H9 (cell line): ENCODE measurements around the gene ZSWIM6. TPM values are rescaled to one million over a fixed set of nuclear protein-coding genes. Genes with fewer than 3 reads are reported as not detected.

Source experiments
- DNase-seq: peaks from one replicate; pipeline ENCODE4 v3.0.0-alpha.2; 2017
- H2AFZ ChIP-seq: one replicate; pipeline ENCODE4 v1.6.1; 2013; ENCODE audit warnings: mild to moderate bottlenecking, low read length, control low read depth, moderate library complexity
- H2AK5ac ChIP-seq: 2 replicates; pipeline ENCODE4 v1.6.1; 2013; ENCODE audit warnings: low read length, control low read depth, mixed read lengths; ENCODE audit not compliant: insufficient read length
- H2BK120ac ChIP-seq: one replicate; pipeline ENCODE4 v1.6.1; 2013; ENCODE audit warnings: low read depth, mild to moderate bottlenecking, low read length, control low read depth, inconsistent platforms; ENCODE audit not compliant: poor library complexity, severe bottlenecking
- H2BK12ac ChIP-seq: 2 replicates; pipeline ENCODE4 v1.6.1; 2013; ENCODE audit warnings: low read length, control low read depth, mixed read lengths, low read depth; ENCODE audit not compliant: insufficient read length
- H2BK15ac ChIP-seq: 2 replicates; pipeline ENCODE4 v1.6.1; 2013; ENCODE audit warnings: low read depth, low read length, control low read depth
- H2BK20ac ChIP-seq: one replicate; pipeline ENCODE4 v1.6.1; 2013; ENCODE audit warnings: low read depth, mild to moderate bottlenecking, low read length, control low read depth, inconsistent platforms; ENCODE audit not compliant: poor library complexity, severe bottlenecking
- H2BK5ac ChIP-seq: 2 replicates; pipeline ENCODE4 v1.6.1; 2013; ENCODE audit warnings: low read length, control low read depth, mixed read lengths; ENCODE audit not compliant: insufficient read length
- H3K14ac ChIP-seq: 2 replicates; pipeline ENCODE4 v1.6.1; 2013; ENCODE audit warnings: low read length, control low read depth; ENCODE audit not compliant: insufficient read depth
- H3K18ac ChIP-seq: 2 replicates; pipeline ENCODE4 v1.6.1; 2013; ENCODE audit warnings: low read depth, mild to moderate bottlenecking, mixed read lengths, low read length, control low read depth; ENCODE audit not compliant: insufficient read length
- H3K23ac ChIP-seq: 2 replicates; pipeline ENCODE4 v1.6.1; 2013; ENCODE audit warnings: low read length, control low read depth, mixed read lengths, low read depth; ENCODE audit not compliant: insufficient read length
- H3K23me2 ChIP-seq: 2 replicates; pipeline ENCODE4 v1.6.1; 2013; ENCODE audit warnings: low read depth, mild to moderate bottlenecking, mixed read lengths, low read length, control low read depth; ENCODE audit not compliant: insufficient read length, poor library complexity, severe bottlenecking
- H3K27ac ChIP-seq: 2 replicates; pipeline ENCODE4 v1.5.1; 2013; ENCODE audit warnings: low read length, control low read depth, mixed read lengths, low read depth; ENCODE audit not compliant: insufficient read length
- H3K27me3 ChIP-seq: 2 replicates; pipeline ENCODE4 v1.6.1; 2013; ENCODE audit warnings: low read length, control low read depth, inconsistent platforms; ENCODE audit not compliant: insufficient read depth
- H3K4ac ChIP-seq: 2 replicates; pipeline ENCODE4 v1.6.1; 2013; ENCODE audit warnings: low read depth, mild to moderate bottlenecking, control low read depth, inconsistent platforms, low read length, moderate library complexity
- H3K4me1 ChIP-seq: 2 replicates; pipeline ENCODE4 v1.6.1; 2013; ENCODE audit warnings: low read length, control low read depth, inconsistent platforms; ENCODE audit not compliant: insufficient read depth
- H3K4me2 ChIP-seq: 2 replicates; pipeline ENCODE4 v1.6.1; 2013; ENCODE audit warnings: low read length, control low read depth, mixed read lengths; ENCODE audit not compliant: insufficient read length, insufficient read depth
- H3K56ac ChIP-seq: 2 replicates; pipeline ENCODE4 v1.6.1; 2013; ENCODE audit warnings: low read depth, mild to moderate bottlenecking, mixed read lengths, low read length, control low read depth; ENCODE audit not compliant: insufficient read length
- H3K79me1 ChIP-seq: 2 replicates; pipeline ENCODE4 v1.6.1; 2013; ENCODE audit warnings: low read depth, mild to moderate bottlenecking, moderate library complexity, low read length, control low read depth, inconsistent platforms; ENCODE audit not compliant: insufficient read depth, poor library complexity, severe bottlenecking
- H3K79me2 ChIP-seq: 2 replicates; pipeline ENCODE4 v1.6.1; 2013; ENCODE audit warnings: low read length, control low read depth, inconsistent platforms; ENCODE audit not compliant: insufficient read depth
- H3K9ac ChIP-seq: 2 replicates; pipeline ENCODE4 v1.6.1; 2013; ENCODE audit warnings: low read length, control low read depth, mixed read lengths; ENCODE audit not compliant: insufficient read length; ENCODE audit errors: extremely low read depth
- H3K9me3 ChIP-seq: one replicate; pipeline ENCODE4 v1.6.1; 2013; ENCODE audit warnings: low read depth, low read length, inconsistent platforms; ENCODE audit not compliant: control insufficient read depth
- H3T11ph ChIP-seq: one replicate; pipeline ENCODE4 v1.6.1; 2013; ENCODE audit warnings: mild to moderate bottlenecking, low read length, control low read depth, inconsistent platforms
- H4K20me1 ChIP-seq: one replicate; pipeline ENCODE4 v1.6.1; 2013; ENCODE audit not compliant: control insufficient read depth, insufficient read length, insufficient read depth
- H4K5ac ChIP-seq: 2 replicates; pipeline ENCODE4 v1.6.1; 2013; ENCODE audit warnings: low read depth, mild to moderate bottlenecking, mixed read lengths, low read length, control low read depth; ENCODE audit not compliant: insufficient read length
- H4K8ac ChIP-seq: replicated peaks from 2 replicates; pipeline ENCODE4 v1.6.1; 2013; ENCODE audit warnings: low read length, control low read depth, mixed read lengths, low read depth; ENCODE audit not compliant: insufficient read length
- H4K91ac ChIP-seq: 2 replicates; pipeline ENCODE4 v1.6.1; 2013; ENCODE audit warnings: low read depth, mild to moderate bottlenecking, moderate library complexity, mixed read lengths, low read length, control low read depth; ENCODE audit not compliant: insufficient read length
- H3K27ac Mint-ChIP-seq, 3 experiments: 2 replicates in 2 of 3; 3 replicates in 1 of 3; pipeline ENCODE4 v1.8.0; 2020 to 2021; ENCODE audit warnings: mixed read lengths in 3 of 3, mild to moderate bottlenecking in 1 of 3, moderate library complexity in 1 of 3
- H3K27me3 Mint-ChIP-seq: 2 replicates; pipeline ENCODE4 v1.8.0; 2021; ENCODE audit warnings: low read depth, mild to moderate bottlenecking, moderate library complexity, mixed read lengths
- H3K36me3 Mint-ChIP-seq, 3 experiments: 2 replicates in 2 of 3; 3 replicates in 1 of 3; pipeline ENCODE4 v1.8.0; 2020 to 2021; ENCODE audit warnings: low read depth in 3 of 3, mixed read lengths in 3 of 3; ENCODE audit not compliant: insufficient read depth in 1 of 3
- H3K4me1 Mint-ChIP-seq, 2 experiments: 2 replicates each; pipeline ENCODE4 v1.8.0; 2020; ENCODE audit warnings: mixed read lengths in 2 of 2
- H3K4me3 Mint-ChIP-seq, 2 experiments: 2 replicates in 1 of 2; 3 replicates in 1 of 2; pipeline ENCODE4 v1.8.0; 2020 to 2021; ENCODE audit warnings: mild to moderate bottlenecking in 2 of 2, mixed read lengths in 2 of 2, moderate library complexity in 1 of 2
- H3K9me3 Mint-ChIP-seq, 2 experiments: 2 replicates in 1 of 2; 3 replicates in 1 of 2; pipeline ENCODE4 v1.8.0; 2020; ENCODE audit warnings: mild to moderate bottlenecking in 2 of 2, mixed read lengths in 2 of 2, moderate library complexity in 1 of 2
- WGBS: extraction: QIAGEN DNeasy Blood & Tissue Kit; methylation state at CpG from one replicate; pipeline ENCODE4 v1.1.7; 2013; ENCODE audit warnings: missing lambda C conversion rate, low lambda C conversion rate, mixed read lengths; ENCODE audit not compliant: insufficient read length; ENCODE audit errors: extremely low coverage; 5-methylcytosine and 5-hydroxymethylcytosine counted together
- total RNA-seq: library from RNA; stranded (reverse); gene quantifications from 2 replicates; pipeline ENCODE4 v1.2.1, GENCODE V29; 2021
- TF ChIP-seq, protein P1 (sequence below): fragments of 200-600 bp; sonication (generic); conservative IDR thresholded peaks from 3 replicates; pipeline ENCODE4 v1.8.0; 2021; ENCODE audit warnings: antibody characterized with exemption, mild to moderate bottlenecking

The ZSWIM6 gene
- total RNA-seq, 1 experiment from 2014 or later: 11.5 TPM

DNA sequence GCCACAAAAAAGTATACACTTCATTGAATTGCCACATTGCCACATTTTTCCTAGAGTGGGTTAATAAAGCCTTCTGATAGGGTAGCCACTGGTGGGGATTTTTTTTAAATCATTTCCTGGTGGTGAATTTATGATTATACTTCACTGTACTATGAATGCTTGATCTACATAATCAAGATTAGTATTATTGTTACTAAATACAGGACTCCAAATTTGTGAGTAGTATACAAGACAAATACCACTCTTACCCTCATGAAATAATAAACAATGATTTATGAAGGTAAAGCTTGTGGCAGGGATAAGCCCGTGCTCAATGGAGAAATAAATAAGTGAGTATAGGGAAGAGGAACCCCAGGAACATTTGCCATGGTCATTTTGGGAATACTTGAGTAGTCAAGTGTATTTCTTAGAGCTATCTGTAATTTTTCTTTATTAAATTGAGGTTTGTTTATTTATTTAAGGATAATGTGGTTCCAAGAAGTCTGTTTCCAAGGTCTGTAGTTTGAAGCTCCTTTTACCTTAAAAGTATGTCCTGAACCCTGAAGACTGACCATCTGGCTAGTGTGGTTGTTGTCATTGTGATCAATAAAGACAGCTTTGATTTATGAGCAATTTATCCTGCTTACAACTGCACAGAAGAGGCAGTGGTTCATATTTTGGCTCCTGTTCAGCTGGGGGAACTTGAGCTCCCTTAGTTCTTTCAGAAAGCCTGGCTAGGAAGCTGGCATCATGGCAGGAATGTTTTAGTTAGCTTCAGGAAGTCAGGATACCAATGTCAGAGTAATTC is 118.6 kb downstream of the ZSWIM6 start:
- Histone ChIP-seq H2BK20ac (no peak overlapping the region), H3K4me1 (peaks cover 4% of the 10 kb centered on the region), H2AFZ (no peak overlapping the region), H3K79me2 (no peaks in the 10 kb centered on the region; the same call in 1 of the 2 replicates), H3T11ph (no peak overlapping the region), H3K9me3 (peaks cover 6% of the 10 kb centered on the region), H4K91ac (no peak overlapping the region), H3K9ac (no peak overlapping the region), H3K27ac (no peak overlapping the region), H3K4ac (no peak overlapping the region), H4K5ac (no peak overlapping the region), H2AK5ac (no peak overlapping the region), H3K79me1 (no peaks in the 10 kb centered on the region), H3K4me2 (no peak overlapping the region), H2BK5ac (no peak overlapping the region), H3K14ac (no peak overlapping the region), H3K27me3 (no peaks in the 10 kb centered on the region), H3K18ac (no peak overlapping the region), H3K56ac (no peak overlapping the region), H3K23me2 (no peaks in the 10 kb centered on the region), H3K23ac (no peak overlapping the region), H2BK120ac (no peak overlapping the region), H2BK15ac (no peak overlapping the region), H4K8ac (no peak overlapping the region), H4K20me1 (no peaks in the 10 kb centered on the region), H2BK12ac (no peak overlapping the region)
- DNase-seq: no peak
- Mint-ChIP-seq H3K4me3 (no peak overlapping the region), H3K9me3 (peaks cover 0 to 10% of the 10 kb centered on the region in 2 experiments; a peak in 3 of 5 replicates), H3K27ac (no peak overlapping the region), H3K4me1 (peaks cover 11 to 12% of the 10 kb centered on the region in 2 experiments), H3K36me3 (peaks cover 0 to 12% (median 5%) of the 10 kb centered on the region in 3 experiments; a peak in 5 of 7 replicates), H3K27me3 (no peaks in the 10 kb centered on the region)
- no CpG with 5 or more reads among the region's 1 CpG for WGBS
- TF ChIP-seq, protein P1, sequence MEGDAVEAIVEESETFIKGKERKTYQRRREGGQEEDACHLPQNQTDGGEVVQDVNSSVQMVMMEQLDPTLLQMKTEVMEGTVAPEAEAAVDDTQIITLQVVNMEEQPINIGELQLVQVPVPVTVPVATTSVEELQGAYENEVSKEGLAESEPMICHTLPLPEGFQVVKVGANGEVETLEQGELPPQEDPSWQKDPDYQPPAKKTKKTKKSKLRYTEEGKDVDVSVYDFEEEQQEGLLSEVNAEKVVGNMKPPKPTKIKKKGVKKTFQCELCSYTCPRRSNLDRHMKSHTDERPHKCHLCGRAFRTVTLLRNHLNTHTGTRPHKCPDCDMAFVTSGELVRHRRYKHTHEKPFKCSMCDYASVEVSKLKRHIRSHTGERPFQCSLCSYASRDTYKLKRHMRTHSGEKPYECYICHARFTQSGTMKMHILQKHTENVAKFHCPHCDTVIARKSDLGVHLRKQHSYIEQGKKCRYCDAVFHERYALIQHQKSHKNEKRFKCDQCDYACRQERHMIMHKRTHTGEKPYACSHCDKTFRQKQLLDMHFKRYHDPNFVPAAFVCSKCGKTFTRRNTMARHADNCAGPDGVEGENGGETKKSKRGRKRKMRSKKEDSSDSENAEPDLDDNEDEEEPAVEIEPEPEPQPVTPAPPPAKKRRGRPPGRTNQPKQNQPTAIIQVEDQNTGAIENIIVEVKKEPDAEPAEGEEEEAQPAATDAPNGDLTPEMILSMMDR: no peak
